ENCODE results near the gene PRKAB2. TPM values are rescaled to one million over a fixed set of nuclear protein-coding genes. Genes with fewer than 3 reads are reported as not detected.

PRKAB2 gene, protein sequence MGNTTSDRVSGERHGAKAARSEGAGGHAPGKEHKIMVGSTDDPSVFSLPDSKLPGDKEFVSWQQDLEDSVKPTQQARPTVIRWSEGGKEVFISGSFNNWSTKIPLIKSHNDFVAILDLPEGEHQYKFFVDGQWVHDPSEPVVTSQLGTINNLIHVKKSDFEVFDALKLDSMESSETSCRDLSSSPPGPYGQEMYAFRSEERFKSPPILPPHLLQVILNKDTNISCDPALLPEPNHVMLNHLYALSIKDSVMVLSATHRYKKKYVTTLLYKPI
- 10 to 100 TPM in 5 of 6 experiments, 1 to 10 TPM in 1; 8.7 to 13.2 (median 11.5) TPM for total RNA-seq (2021; fragmentation: NEBNext Ultra II Directional; extraction: Animal tissue kit (Norgen Biotek cat#: 25700))
- long read RNA-seq, full-length matches to known transcripts, result 2 of 9 reads
- long read RNA-seq, partial matches to known transcripts, result 2 of 9 reads
- long read RNA-seq, other reads (novel, unspliced or antisense), result 5 of 9 reads

DNA sequence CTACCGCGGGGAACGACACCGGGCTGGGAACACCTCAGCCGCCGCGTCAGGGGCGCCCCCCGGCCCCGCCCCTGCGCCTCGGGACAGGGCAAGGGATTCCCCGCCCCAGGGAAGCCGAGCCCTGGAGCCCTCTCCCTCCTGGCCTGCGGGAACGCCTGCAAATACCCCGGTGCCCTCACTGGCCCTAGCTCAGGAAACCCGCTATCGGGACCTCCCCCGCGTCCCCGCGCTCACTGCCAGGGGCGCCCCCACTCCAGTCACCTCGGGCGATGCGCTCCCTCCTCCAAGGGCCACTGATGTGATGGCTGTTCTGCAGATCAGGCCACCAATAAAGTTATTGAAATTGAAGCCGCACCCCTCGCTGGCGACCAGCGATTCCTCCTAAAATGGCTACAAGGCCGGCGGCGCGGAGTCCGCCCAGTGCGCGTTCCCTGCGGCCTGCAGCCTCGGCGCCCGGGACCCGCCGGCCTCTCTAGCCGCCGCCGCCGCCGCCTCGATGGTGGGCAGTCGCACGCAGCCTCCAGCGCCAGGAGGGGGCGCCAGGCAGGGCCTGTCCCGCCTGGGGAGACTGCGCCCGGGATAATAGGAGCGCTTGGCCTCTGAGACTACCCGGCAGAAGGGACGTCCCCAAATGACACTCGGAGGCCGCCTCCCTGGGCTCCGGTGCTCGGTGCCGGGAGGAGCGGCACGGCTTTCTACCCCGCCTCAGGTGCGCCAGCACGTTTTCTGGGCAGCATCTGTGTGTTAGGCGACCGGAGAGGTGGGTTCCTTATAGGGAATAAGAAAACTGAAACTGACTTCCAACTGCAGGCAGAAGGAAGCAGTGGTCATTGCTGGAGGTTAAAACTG is at the start of gene PRKAB2:
Gene PRKAB2, minus strand, starts transcription at position 303 of the 849 bp plus-strand sequence. CDS start 326 bp downstream, outside the sequence.
- H3K4me3 Mint-ChIP-seq, result peak within 1 kb of the TSS; percentile 99
- H3K9me3 Mint-ChIP-seq, result no peaks in the 10 kb centered on the region
- peak within 1 kb of the TSS; percentile 99 for H3K27ac Mint-ChIP-seq
- peaks cover 63% of the 10 kb centered on the region for H3K4me1 Mint-ChIP-seq (ENCODE audit: low read depth)
- TF ChIP-seq, protein P1, sequence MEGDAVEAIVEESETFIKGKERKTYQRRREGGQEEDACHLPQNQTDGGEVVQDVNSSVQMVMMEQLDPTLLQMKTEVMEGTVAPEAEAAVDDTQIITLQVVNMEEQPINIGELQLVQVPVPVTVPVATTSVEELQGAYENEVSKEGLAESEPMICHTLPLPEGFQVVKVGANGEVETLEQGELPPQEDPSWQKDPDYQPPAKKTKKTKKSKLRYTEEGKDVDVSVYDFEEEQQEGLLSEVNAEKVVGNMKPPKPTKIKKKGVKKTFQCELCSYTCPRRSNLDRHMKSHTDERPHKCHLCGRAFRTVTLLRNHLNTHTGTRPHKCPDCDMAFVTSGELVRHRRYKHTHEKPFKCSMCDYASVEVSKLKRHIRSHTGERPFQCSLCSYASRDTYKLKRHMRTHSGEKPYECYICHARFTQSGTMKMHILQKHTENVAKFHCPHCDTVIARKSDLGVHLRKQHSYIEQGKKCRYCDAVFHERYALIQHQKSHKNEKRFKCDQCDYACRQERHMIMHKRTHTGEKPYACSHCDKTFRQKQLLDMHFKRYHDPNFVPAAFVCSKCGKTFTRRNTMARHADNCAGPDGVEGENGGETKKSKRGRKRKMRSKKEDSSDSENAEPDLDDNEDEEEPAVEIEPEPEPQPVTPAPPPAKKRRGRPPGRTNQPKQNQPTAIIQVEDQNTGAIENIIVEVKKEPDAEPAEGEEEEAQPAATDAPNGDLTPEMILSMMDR (IDR thresholded peaks at IDR 0.05), result peak; percentile 93
- H3K36me3 Mint-ChIP-seq (ENCODE audit: low read depth), result peaks cover 15% of the 10 kb centered on the region; the same call in 1 of the 2 replicates
- DNase-seq, result peak; percentile 96
- H3K27me3 Mint-ChIP-seq (ENCODE audit: insufficient read depth), result no peaks in the 10 kb centered on the region; the same call in 1 of the 2 replicates

DNA sequence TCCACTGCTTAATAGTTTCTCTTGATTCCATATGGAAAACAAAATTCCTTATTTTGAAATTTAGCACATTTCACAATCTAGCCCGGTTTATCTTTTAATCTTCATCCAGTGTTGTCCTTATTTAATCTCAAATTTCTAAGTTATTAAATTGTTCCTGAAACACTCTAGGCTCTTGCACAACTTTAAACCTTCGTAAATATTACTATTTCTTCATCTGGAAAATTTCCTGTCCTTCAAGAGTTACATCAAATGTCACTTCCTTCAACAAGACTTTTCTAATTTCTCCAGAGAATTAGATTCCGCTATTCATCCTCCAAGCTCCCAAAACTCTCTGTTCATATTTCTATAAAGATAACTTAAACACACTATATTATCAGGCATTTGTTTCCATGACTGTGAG is 46.3 kb upstream of the PRKAB2 start:
- no peaks in the 10 kb centered on the region for H3K9me3 Mint-ChIP-seq
- DNase-seq, result no peak

DNA sequence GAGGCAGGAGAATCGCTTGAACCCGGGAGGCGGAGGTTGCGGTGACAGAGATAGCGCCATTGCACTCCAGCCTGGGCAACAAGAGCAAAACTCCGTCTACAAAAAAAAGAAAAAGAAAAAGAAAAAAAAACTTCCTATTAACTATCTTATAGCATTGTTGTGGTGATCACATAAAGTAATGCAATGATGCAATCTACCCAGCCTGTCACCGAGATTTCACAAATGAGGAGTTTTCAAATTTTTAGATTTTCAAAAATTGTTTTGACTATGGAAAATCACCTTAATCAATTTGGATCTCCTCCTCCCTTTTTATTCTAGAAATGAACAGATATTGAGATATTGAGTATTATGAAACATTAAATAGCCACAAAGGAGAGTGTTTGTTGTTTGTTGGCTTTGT is 44.9 kb upstream of the PRKAB2 start:
- Mint-ChIP-seq H3K36me3 (ENCODE audit: low read depth) (no peaks in the 10 kb centered on the region), H3K9me3 (no peaks in the 10 kb centered on the region), H3K27me3 (ENCODE audit: insufficient read depth) (peaks cover 2% of the 10 kb centered on the region), H3K4me1 (ENCODE audit: low read depth) (peaks cover 7% of the 10 kb centered on the region), H3K27ac (no peak overlapping the region), H3K4me3 (no peak overlapping the region)
- DNase-seq, result no peak
- TF ChIP-seq, protein P1 (IDR thresholded peaks at IDR 0.05), result no peak

More for the DNA sequence above, 46.3 kb upstream of the PRKAB2 start:
- H3K27me3 Mint-ChIP-seq (ENCODE audit: insufficient read depth), result peaks cover 2% of the 10 kb centered on the region
- H3K27ac Mint-ChIP-seq, result no peak overlapping the region
- H3K4me3 Mint-ChIP-seq, result no peak overlapping the region
- no peaks in the 10 kb centered on the region for H3K36me3 Mint-ChIP-seq (ENCODE audit: low read depth)
- H3K4me1 Mint-ChIP-seq (ENCODE audit: low read depth), result peaks cover 7% of the 10 kb centered on the region
- TF ChIP-seq, protein P1 (IDR thresholded peaks at IDR 0.05), result no peak

DNA sequence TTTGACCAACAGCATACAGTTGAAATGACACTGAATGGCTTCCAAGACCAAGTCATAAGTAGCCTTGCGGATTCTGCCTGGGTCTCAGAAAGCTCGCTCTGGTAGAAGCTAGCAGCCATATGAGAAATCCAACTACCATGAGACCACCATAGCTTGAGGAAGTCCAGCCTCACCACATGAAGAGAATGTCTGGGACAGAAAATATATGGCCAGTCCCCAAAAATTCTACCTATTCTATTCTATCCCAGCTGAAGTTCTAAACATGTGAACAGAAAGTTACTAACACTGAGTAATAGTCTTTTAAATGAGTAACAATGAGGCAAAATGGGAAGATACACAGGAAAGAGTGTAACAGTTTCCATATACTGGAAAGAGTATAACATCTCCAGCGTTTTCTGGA is 43.9 kb upstream of the PRKAB2 start:
- no peak for DNase-seq
- H3K36me3 Mint-ChIP-seq (ENCODE audit: low read depth), result no peaks in the 10 kb centered on the region
- peaks cover 2% of the 10 kb centered on the region for H3K27me3 Mint-ChIP-seq (ENCODE audit: insufficient read depth)
- peaks cover 7% of the 10 kb centered on the region for H3K4me1 Mint-ChIP-seq (ENCODE audit: low read depth)
- H3K4me3 Mint-ChIP-seq, result no peak overlapping the region
- no peaks in the 10 kb centered on the region for H3K9me3 Mint-ChIP-seq
- H3K27ac Mint-ChIP-seq, result no peak overlapping the region
- TF ChIP-seq, protein P1 (IDR thresholded peaks at IDR 0.05), result no peak

DNA sequence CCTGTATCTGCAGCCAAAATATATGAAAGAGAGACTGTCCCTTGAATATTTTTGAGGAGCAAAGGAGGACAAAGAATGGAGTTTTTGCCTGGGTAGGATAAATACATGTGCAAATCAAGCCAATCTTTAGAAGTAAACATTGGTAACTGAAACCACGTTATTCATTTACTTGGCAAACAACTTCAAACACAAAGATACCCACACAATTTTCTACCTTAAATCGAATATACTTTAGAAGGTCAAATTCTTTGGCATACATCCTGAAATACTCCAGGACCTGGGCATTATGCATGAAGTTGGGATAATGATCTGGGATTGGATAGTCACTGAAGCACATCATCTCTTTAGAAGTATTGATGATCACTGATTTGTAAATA is 43.3 kb upstream of the PRKAB2 start:
- H3K4me1 Mint-ChIP-seq (ENCODE audit: low read depth), result peaks cover 7% of the 10 kb centered on the region
- no peak overlapping the region for H3K4me3 Mint-ChIP-seq
- TF ChIP-seq, protein P1 (IDR thresholded peaks at IDR 0.05), result no peak
- DNase-seq, result no peak
- H3K9me3 Mint-ChIP-seq, result no peaks in the 10 kb centered on the region
- no peak overlapping the region for H3K27ac Mint-ChIP-seq
- no peaks in the 10 kb centered on the region for H3K36me3 Mint-ChIP-seq (ENCODE audit: low read depth)
- H3K27me3 Mint-ChIP-seq (ENCODE audit: insufficient read depth), result peaks cover 2% of the 10 kb centered on the region

Measured in HFFc6 (cell line).